Measurements from ENCODE around the gene DDIAS.
"Not testable (repeated sequence)": the region's sequence is repeated elsewhere in the genome, so short reads cannot be mapped to it uniquely, and the experiment has no call there.

DDIAS gene

GRCh38 chr11:82892611-82893169, 8.8 kb upstream of the DDIAS start:
- no peak for DNase-seq

DNA sequence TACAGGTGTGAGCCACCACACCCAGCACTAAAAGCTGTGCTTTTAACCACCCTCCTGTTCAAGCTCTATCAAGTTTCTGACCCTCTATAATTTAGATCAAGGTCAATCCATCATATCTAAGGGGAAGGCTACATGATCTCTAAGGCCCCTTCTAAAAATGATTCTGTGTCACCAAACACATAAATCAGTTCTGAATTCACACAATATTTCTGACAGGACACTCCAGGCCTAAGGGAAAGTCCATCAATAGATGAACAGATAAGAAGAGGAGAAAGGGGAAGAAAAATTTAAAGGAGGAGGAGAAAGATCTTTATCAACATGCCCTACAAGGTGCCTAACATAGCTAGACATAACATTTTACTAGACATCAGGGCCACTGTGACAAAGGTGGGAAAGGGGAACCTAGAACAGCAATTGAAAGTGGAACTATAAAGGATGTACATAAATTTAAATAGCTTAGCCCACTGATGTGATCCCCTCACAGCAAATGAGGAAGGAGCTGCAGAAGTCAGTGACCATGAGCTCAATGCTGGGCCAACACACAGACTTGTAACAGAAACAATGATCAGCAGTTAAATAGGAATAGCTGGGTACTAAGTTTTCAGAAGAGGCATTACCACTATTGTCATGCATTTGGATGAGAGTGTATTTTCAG, 6.0 kb upstream of the DDIAS start:
- DNase-seq = peak; percentile 39 to 53

- DNase-seq = no peak
These were observed 5.4 kb upstream of the DDIAS start for GRCh38 chr11:82896183-82896582.

GRCh38 chr11:82898241-82898640, 3.3 kb upstream of the DDIAS start:
- peak; percentile 37 to 39 for DNase-seq

DNA sequence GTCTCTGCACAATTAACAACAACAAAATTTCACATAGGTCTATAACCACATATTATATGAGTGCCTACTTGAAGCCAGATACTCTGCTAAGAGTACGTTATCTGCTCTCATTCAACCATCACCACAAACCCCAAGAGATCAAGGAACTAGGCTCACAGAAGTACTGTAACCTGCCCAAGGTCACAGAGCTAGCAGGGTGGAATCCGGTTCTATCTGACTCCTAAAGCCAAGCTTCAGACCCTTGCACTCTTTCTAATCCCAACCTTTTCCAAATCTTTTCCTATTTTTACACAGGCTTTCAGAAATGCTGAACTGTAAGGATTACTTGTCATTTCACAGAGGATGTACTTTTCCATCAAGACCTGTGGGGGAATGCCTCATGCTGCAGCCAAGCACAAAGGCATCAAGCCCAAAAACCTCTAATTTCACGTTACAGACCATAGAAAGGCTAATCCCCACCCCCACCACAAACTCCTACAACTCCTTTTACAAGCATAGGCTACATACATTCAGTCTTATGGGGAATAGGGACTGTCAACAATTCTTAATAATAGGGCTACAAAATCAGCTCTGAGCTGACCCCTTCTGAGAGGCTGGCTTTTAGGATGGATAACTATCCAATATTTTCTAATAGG, 2.2 kb upstream of the DDIAS start:
- peak in 1 of 2 experiments; percentile 20 for DNase-seq

GRCh38 chr11:82899957-82900276, 1.6 kb upstream of the DDIAS start:
- no peak for DNase-seq

- DNase-seq = peak; percentile 88 to 92
These were observed 1.0 kb upstream of the DDIAS start, which contains the start of gene PRCP for GRCh38 chr11:82900277-82901164. Gene PRCP, minus strand, starts transcription at chr11:82900430. Its CDS starts 28 bp downstream, at chr11:82900402.

DNA sequence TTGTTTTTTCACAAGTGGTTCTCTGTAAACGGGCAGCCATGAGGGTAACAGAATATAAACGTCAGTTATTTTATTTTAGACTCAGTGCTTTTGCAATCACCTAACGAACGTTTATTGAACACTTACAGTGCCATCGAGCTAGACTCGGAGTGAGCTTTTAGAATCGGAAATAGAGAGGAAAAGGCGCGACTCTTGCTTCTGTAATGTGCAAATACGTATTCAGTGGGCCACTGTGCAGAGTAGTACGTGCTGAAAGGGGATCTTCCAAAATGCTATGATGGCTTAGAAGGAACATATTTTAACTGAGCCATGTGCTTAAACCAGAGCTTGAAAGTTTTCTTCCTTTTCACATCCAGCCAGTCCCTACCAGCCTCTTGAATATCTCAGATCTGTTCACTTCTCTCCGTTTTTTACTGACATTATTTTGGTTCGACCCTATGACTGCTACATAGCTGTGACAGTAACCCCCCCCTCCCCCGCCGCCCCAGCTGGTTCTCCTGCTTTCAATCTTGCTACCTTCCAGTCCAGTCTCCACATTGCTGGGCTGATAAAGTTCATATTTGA, 468 bp downstream of the DDIAS start:
- no peak for DNase-seq

DNA sequence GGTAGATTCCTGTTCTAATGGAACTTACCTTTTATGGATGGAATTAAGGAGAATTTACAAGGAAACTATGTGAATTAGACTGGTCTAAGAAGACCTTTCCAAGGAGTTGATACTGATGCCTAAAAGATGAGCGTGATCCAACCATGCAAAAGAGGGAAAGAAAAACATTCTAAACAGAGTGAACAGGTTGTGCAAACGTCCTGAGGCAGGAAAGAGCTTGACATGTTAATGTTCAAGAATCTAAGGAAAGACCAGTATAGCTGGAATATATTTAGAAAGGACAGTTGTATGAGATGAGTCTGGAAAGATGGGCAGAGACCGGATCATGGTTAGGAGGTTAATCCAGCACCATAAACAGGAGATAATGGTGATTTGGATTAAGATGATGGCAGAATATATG, 1.3 kb downstream of the DDIAS start:
- no peak for DNase-seq

DNA sequence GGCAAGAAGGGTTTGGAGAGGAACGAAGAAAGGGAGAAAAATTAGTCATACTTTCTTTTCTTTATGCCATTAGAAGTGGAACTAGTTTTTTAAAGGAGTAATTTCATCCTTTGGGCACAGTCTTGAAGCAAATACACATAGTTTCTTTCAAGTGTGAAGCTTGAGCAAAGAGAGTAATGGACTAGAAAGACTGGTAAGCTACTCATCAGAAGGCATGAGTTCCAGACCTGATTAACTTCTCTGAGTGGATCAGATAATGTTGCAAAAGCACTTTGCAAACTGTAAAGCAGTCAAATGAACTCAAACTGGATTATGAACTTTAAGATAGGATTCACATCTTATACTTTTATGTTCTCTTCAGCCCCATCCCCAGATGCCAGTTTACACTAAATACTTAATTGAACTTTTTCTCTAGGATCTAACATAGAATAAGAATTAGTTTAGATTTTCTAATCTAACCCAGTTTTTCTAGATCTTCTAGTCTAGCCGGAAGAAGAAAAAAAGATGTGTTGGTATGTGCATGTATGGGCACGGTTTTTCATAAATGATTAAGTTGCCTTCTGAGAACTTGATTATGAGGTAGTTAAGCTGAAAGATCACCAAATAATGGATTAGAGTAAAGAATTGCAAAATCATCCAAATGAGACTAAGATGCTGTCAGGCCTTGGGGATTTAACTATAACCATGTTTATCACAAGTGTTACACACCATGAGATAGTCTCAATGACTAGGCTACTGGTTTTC, 2.5 kb downstream of the DDIAS start:
- no peak for DNase-seq

GRCh38 chr11:82906236-82906635, 4.7 kb downstream of the DDIAS start:
- peak; percentile 46 to 57 for DNase-seq

DNA sequence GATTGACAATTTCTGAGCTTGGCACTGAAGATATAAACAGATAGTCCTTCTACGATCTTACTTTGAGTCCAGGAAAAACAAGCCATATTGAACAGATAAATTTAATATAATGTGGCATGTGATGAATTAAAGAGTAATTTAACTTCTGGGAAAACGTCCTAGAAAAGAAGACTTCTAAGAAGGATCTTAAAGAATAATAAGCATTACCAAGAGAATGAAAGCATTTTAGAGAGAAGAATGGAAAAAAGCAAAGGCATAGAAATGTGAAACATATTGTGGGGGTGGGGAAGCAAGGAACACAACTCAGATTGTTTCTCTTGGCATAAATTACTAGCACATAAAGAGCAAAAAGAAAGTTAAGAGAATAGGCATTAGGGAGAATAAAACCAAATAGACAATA, 5.4 kb downstream of the DDIAS start:
- DNase-seq = no peak

GRCh38 chr11:82907371-82907770, 5.8 kb downstream of the DDIAS start:
- peak in 1 of 2 experiments; percentile 5 for DNase-seq

- no peak for DNase-seq
These were observed 6.8 kb downstream of the DDIAS start for GRCh38 chr11:82908311-82908710.

DNA sequence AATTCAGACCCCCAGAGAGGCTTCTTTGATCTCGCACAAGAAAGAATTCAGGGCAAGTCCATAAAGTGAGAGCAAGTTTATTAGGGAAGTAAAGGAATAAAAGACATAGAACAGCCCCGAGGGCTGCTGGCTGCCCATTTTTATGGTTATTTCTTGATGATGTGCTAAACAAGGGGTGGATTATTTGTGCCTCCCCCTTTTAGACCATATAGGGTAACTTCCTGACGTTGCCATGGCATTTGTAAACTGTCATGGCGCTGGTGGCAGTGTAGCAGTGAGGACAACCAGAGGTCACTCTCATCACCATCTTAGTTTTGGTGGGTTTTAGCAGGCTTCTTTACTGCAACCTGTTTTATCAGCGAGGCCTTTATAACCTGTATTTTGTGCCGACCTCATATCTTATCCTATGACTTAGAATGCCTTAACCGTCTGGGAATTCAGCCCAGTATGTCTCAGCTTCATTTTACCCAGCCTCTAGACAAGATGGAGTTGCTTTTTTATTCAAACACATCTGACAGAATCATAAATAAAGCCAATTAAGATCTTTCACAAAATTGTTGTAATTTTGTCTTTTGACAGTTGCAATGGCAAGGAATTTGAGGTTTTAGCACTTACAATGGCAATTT, 7.6 kb downstream of the DDIAS start:
- DNase-seq = no peak

DNA sequence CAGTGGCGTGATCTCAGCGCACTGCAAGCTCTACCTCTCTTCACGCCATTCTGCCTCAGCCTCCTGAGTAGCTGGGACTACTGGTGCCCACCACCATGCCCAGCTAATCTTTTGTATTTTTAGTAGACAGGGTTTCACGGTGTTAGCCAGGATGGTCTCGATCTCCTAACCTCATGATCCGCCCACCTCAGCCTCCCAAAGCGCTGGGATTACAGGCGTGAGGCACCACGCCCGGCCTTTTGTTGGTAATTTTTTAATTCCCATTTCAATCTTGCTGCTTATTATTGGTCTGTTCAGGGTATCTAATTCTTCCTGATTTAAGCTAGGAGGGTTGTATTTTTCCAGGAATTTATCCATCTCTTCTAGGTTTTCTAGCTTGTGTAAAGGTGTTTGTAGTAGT, 18.2 kb downstream of the DDIAS start:
- not testable (repeated sequence) for DNase-seq

GRCh38 chr11:82920227-82920626, 18.7 kb downstream of the DDIAS start:
- DNase-seq = not testable (repeated sequence)

DNA sequence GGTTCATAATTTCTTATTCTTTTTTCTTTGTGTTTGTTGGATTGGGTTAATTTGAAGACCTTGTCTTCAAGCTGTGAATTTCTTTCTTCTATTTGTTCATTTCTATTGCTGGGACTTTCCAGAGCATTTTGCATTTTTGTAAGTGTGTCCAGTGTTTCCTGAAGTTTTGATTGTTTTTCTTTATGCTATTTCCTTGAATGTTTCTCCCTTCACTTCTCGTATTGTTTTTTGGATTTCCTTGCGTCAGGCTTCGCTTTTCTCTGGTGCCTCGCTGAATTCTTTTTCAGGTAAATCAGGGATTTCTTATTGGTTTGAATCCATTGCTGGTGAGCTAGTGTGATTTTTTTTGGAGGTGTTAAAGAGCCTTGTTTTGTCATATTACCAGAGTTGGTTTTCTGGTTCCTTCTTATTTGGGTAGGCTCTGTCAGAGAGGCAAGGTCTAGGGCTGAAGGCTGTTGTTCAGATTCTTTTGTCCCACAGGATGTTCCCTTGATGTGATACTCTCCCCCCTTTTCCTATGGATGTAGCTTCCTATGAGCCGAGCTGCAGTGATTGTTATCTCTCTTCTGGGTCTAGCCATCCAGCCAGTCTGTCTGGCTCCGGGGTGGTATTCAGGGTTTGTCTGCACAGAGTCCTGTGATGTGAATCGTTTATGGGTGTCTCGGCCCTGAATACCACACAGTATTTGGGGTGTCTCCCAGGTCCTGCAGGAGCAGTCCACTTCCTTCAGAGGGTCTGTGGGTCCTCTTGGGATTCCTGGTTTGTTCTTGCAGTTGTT, 21.0 kb downstream of the DDIAS start:
- not testable (repeated sequence) for DNase-seq

DNA sequence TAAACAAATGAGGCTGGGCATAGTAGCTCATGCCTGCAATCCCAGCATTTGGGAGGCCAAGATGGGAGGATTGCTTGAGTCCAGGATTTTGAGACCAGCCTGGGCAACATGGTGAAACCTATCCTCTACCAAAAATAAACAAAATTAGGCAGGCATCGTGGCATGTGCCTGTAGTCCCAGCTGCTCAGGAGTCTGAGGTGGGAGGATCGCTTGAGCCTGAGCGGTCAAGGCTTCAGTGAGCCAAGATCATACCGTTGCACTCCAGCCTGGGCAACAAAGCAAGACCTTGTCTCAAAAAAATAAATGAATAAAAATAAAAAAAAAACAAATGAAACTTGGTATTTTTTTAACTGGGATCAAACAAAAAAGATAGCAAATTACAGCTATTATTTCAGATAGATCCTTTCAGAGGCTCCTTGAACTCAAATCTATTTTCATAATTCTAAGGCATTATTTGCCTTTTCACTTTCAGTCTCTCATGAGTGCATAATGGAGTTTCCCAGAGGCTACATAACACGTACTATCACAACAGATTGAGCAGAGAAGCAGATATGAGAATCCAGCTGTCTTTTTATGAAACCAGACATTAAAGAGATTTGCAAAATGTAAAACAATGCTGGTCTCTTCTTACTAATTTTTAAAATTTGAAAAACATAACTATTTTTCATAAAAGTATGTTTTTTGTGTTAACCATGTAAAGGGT, 23.1 kb downstream of the DDIAS start:
- DNase-seq = no peak

GRCh38 chr11:82927264-82927880, 25.8 kb downstream of the DDIAS start:
- DNase-seq = peak; percentile 60 to 63

All from AML-193 (cell line).